K562 (cell line): Measurements from ENCODE around the gene ADK. TPM values are rescaled to one million over a fixed set of nuclear protein-coding genes. Genes with fewer than 3 reads are reported as not detected.

ENCODE experiments used
- ATAC-seq: fragments of 200-7000 bp; cut with Tn5 transposase; 3 replicates; pipeline ENCODE4 v1.9.1; 2020; ENCODE audit warnings: moderate library complexity
- BruUV-seq: library from RNA; stranded (reverse); fragments of 400-500 nt; replicated peaks from 2 replicates; lab custom pipeline; 2021; lab: Mats Ljungman, UMichigan
- CTCF ChIA-PET: fragments of 300-600 bp; formaldehyde crosslinking; extraction: SDS; loops from one replicate; lab custom pipeline; 2021; ENCODE audit warnings: low intra/inter-chr PET ratio; lab: Yijun Ruan, JAX
- POLR2A ChIA-PET: fragments of 300-600, 350-650 bp; sonication (Branson Sonifier 250); formaldehyde crosslinking; extraction: SDS; loops from one replicate; lab custom pipeline; 2021; ENCODE audit warnings: antibody characterized with exemption, inconsistent platforms; lab: Yijun Ruan, JAX
- DNase-seq, 4 experiments: peaks; one replicate each; pipeline versions ENCODE4 v3.0.0 to v3.0.0-alpha.2; 2011 to 2018; ENCODE audit warnings: low spot score in 3 of 4, mixed read lengths in 3 of 4; ENCODE audit errors: extremely low read depth in 1 of 4
- FAIRE-seq: peaks from 2 replicates; lab custom pipeline; 2011; peaks lifted over from hg19 to GRCh38; lab: Jason Lieb, UNC
- H2AFZ ChIP-seq: 2 replicates; pipeline ENCODE4 v1.6.0; 2011; ENCODE audit warnings: low read depth, low read length, control low read depth, inconsistent platforms
- H3K27ac ChIP-seq: fragments of 200-600 bp; 3 replicates; pipeline ENCODE4 v1.8.0; 2011; ENCODE audit warnings: low read depth, mild to moderate bottlenecking, control low read depth, inconsistent platforms, low read length, moderate library complexity, mixed read lengths; ENCODE audit errors: extremely low read depth
- H3K27me3 ChIP-seq, 2 experiments: fragments of 300-600 bp in 1 of 2; 2 replicates in 1 of 2; 3 replicates in 1 of 2; pipeline versions ENCODE4 v1.6.0 to v1.8.0; 2011; ENCODE audit warnings: inconsistent platforms in 2 of 2, low read length in 2 of 2, mild to moderate bottlenecking in 1 of 2, mixed read lengths in 1 of 2, moderate library complexity in 1 of 2; ENCODE audit not compliant: control insufficient read depth in 2 of 2, insufficient read depth in 2 of 2
- H3K36me3 ChIP-seq: fragments of 300-600 bp; 3 replicates; pipeline ENCODE4 v1.8.0; 2011; ENCODE audit warnings: mild to moderate bottlenecking, low read length, inconsistent platforms; ENCODE audit not compliant: control insufficient read depth, insufficient read depth
- H3K4me1 ChIP-seq, 2 experiments: fragments of 200-600 bp in 1 of 2; replicated peaks in 1 of 2; 2 replicates in 1 of 2; 3 replicates in 1 of 2; pipeline versions ENCODE4 v1.5.1 to v1.8.0; 2011; ENCODE audit warnings: inconsistent platforms in 2 of 2, low read length in 2 of 2, mild to moderate bottlenecking in 1 of 2, mixed read lengths in 1 of 2, moderate library complexity in 1 of 2; ENCODE audit not compliant: control insufficient read depth in 2 of 2, insufficient read depth in 2 of 2
- H3K4me2 ChIP-seq: 2 replicates; pipeline ENCODE4 v1.6.1; 2011; ENCODE audit warnings: low read length, control low read depth, inconsistent platforms, mixed read lengths; ENCODE audit not compliant: insufficient read depth
- H3K4me3 ChIP-seq: fragments of 200-600 bp; sonication (generic), shearing (Covaris generic); 2 replicates; pipeline ENCODE4 v1.5.1; 2016; ENCODE audit warnings: control low read depth, inconsistent platforms
- H3K79me2 ChIP-seq: fragments of 200-600 bp; 3 replicates; pipeline ENCODE4 v1.8.0; 2011; ENCODE audit warnings: low read length, inconsistent platforms; ENCODE audit not compliant: control insufficient read depth, insufficient read depth
- H3K9ac ChIP-seq, 2 experiments: 2 replicates each; pipeline versions ENCODE4 v1.6.0 to v1.6.1; 2011; ENCODE audit warnings: low read depth in 2 of 2, low read length in 2 of 2, control low read depth in 1 of 2, inconsistent platforms in 1 of 2, mild to moderate bottlenecking in 1 of 2, mixed read lengths in 1 of 2; ENCODE audit not compliant: insufficient read depth in 1 of 2
- H3K9me1 ChIP-seq: one replicate; pipeline ENCODE4 v1.6.0; 2011; ENCODE audit warnings: inconsistent platforms, mild to moderate bottlenecking, low read length, moderate library complexity; ENCODE audit not compliant: control insufficient read depth, insufficient read depth
- H3K9me3 ChIP-seq: replicated peaks from 2 replicates; pipeline ENCODE4 v1.5.1; 2011; ENCODE audit warnings: low read depth, low read length, inconsistent platforms; ENCODE audit not compliant: control insufficient read depth, insufficient read depth
- H4K20me1 ChIP-seq: replicated peaks from 2 replicates; pipeline ENCODE4 v1.6.1; 2011; ENCODE audit warnings: low read length, inconsistent platforms, mixed read lengths; ENCODE audit not compliant: control insufficient read depth, insufficient read depth
- USF2 ChIP-seq: sonication (generic); formaldehyde crosslinking; IDR thresholded peaks from 2 replicates; pipeline ENCODE4 v1.5.0; 2020; ENCODE audit warnings: missing genetic modification reagents
- WGBS: fragments of 100-300 bp; shearing (Covaris generic); methylation state at CpG from one replicate; pipeline ENCODE4 v1.1.6; 2016; ENCODE audit warnings: low coverage, mixed read lengths; ENCODE audit not compliant: insufficient coverage; ENCODE audit errors: missing lambda C conversion rate; 5-methylcytosine and 5-hydroxymethylcytosine counted together
- in situ Hi-C: fragments of 300-500 bp; cut with MboI; formaldehyde crosslinking; loops from 4 replicates; pipeline ENCODE4 v1.15.0; 2018; ENCODE audit warnings: inconsistent platforms, mixed read lengths
- intact Hi-C: fragments of 100-400 bp; cut with micrococcal nuclease; formaldehyde crosslinking; loops from 2 replicates; pipeline ENCODE4 v1.14.2; 2022
- polyA plus RNA-seq, 8 experiments: library from polyadenylated mRNA; depleted of rRNA in 4 of 8; stranded (reverse) in 5 of 8; unstranded in 3 of 8; fragments of >200 nt; fragmentation: Nextera tagmentation in 2 of 8; fragmentation: Illumina TruSeq in 1 of 8; extraction: Ambion mirVana in 2 of 8; extraction: Trizol in 1 of 8; gene quantifications; 2 replicates each; pipeline versions ENCODE4 v1.2.1 to v1.2.3, GENCODE V29; 2011 to 2014; ENCODE audit warnings: inconsistent platforms in 1 of 8, missing spikeins in 1 of 8
- total RNA-seq, 7 experiments: library from RNA; depleted of rRNA in 6 of 7; stranded (reverse); fragments of >200 nt in 6 of 7; fragmentation: Illumina TruSeq in 2 of 7; extraction: Trizol in 2 of 7; gene quantifications; 2 replicates each; pipeline versions ENCODE4 v1.2.1 to v1.2.3, GENCODE V29; 2011 to 2021; ENCODE audit warnings: low replicate concordance in 1 of 7
- TF ChIP-seq, protein P1 (sequence below), 2 experiments: fragments of 200-800 bp in 1 of 2; sonication (Bioruptor generic) in 1 of 2; sonication (generic) in 1 of 2; formaldehyde crosslinking in 1 of 2; IDR thresholded peaks in 1 of 2; conservative IDR thresholded peaks in 1 of 2; 2 replicates each; pipeline versions ENCODE4 v1.5.0 to v1.6.1; 2016 to 2020; ENCODE audit warnings: missing compliant biosample characterization in 1 of 2, missing genetic modification characterization in 1 of 2, missing genetic modification reagents in 1 of 2

ADK gene
- total and polyA plus RNA-seq, 9 of the 15 experiments (the other 6 are each of a cell fraction or from before 2014, with no cell fraction given) = 54.2 to 97.8 (median 73.6) TPM

DNA sequence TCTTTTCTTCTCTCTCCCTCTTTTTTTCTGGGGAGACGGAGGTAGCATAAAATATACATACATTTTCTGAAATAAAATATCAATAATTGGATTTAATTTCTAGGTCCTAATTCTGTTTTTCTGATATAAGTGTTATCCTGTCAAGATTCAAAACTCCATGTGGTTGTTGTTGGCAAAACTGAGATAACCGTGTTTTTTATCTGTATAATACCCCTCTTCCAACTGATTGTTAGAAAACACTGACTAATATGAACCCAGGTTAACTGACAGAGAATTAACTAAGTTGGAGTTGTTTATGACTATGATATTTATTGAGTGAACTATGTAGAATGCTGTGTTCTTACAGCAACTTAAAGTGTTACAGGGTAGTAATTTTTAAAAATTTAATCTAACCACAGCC is 438.8 kb downstream of the ADK start:
- no TSS peak for BruUV-seq
- CTCF ChIA-PET = no interaction called here
- Histone ChIP-seq H3K4me1 (0 out of 5 replicates have a peak, but pooled peaks cover 0 to 6% of the 10 kb centered on the region in 2 experiments), H2AFZ (no peak overlapping the region), H3K9ac (no peak overlapping the region), H3K79me2 (no peaks in the 10 kb centered on the region), H3K27ac (no peak overlapping the region), H3K9me3 (no peaks in the 10 kb centered on the region), H3K4me3 (no peak overlapping the region), H3K36me3 (peaks cover 5% of the 10 kb centered on the region; the same call in 1 of the 3 replicates), H3K4me2 (no peak overlapping the region), H3K27me3 (no peaks in the 10 kb centered on the region), H3K9me1 (no peaks in the 10 kb centered on the region), H4K20me1 (no peaks in the 10 kb centered on the region)
- no peak for DNase-seq
- FAIRE-seq = no peak
- intact Hi-C loops (no loop called here), in situ Hi-C loops (no loop called here)
- TF ChIP-seq, protein P1, sequence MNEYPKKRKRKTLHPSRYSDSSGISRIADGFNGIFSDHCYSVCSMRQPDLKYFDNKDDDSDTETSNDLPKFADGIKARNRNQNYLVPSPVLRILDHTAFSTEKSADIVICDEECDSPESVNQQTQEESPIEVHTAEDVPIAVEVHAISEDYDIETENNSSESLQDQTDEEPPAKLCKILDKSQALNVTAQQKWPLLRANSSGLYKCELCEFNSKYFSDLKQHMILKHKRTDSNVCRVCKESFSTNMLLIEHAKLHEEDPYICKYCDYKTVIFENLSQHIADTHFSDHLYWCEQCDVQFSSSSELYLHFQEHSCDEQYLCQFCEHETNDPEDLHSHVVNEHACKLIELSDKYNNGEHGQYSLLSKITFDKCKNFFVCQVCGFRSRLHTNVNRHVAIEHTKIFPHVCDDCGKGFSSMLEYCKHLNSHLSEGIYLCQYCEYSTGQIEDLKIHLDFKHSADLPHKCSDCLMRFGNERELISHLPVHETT (CRISPR knock-in tag; conservative IDR thresholded peaks at IDR 0.05 in 1 of 2, IDR thresholded peaks at IDR 0.05 in 1 of 2) = 0 out of 4 replicates have a peak, but pooled peaks of 1 of the 2 experiments have one; percentile 33
- no peak for TF ChIP-seq USF2 (CRISPR knock-in tag)
- 71% methylated on average over 2 of the region's 2 CpGs for WGBS
- ATAC-seq = no peak
- POLR2A ChIA-PET = interaction anchor here (1.0 kb wide), 1 partner anchor 10 kb away, joined by 3 read pairs; no protein-coding TSS in a partner anchor
